A549 (cell line): ENCODE measurements around the gene PATE3.

Experiments
- CTCF ChIP-seq: fragments of >200 bp; sonication (Bioruptor Twin); formaldehyde crosslinking; IDR thresholded peaks from 3 replicates; pipeline ENCODE4 v1.5.1; 2016
- ESRRA ChIP-seq: fragments of 150-350 bp; IDR thresholded peaks from 2 replicates; pipeline ENCODE4 v1.6.1; 2014; ENCODE audit warnings: mild to moderate bottlenecking, low read length, borderline replicate concordance
- NFE2L2 ChIP-seq: fragments of 150-350 bp; conservative IDR thresholded peaks from 2 replicates; pipeline ENCODE4 v1.6.1; 2014; ENCODE audit warnings: low read length
- POLR2A ChIP-seq: IDR thresholded peaks from 2 replicates; pipeline ENCODE4 v1.6.1; 2012; ENCODE audit warnings: mild to moderate bottlenecking, low read length
- USF2 ChIP-seq: fragments of 450-650 bp; IDR thresholded peaks from 2 replicates; pipeline ENCODE4 v1.6.1; 2014; ENCODE audit warnings: antibody characterized with exemption
- ZC3H11A ChIP-seq: fragments of 450-650 bp; IDR thresholded peaks from 2 replicates; pipeline ENCODE4 v1.6.1; 2014; ENCODE audit warnings: antibody characterized with exemption, mild to moderate bottlenecking
- ZNF302 ChIP-seq: fragments of 250-450 bp; sonication (Bioruptor Pico); IDR thresholded peaks from 2 replicates; pipeline ENCODE4 v1.9.0; 2021; ENCODE audit warnings: inconsistent platforms, mild to moderate bottlenecking, moderate library complexity

- TF ChIP-seq POLR2A, result no peak
- no peak for TF ChIP-seq CTCF
- TF ChIP-seq ZNF302 (CRISPR knock-in tag), result no peak
- no peak for TF ChIP-seq NFE2L2
- no peak for TF ChIP-seq ZC3H11A
- no peak for TF ChIP-seq USF2
- TF ChIP-seq ESRRA, result no peak
These were observed 15.0 kb upstream of the PATE3 start for GRCh38 chr11:125772834-125773505.
